ENCODE measurements around the gene HDAC3.

DNA sequence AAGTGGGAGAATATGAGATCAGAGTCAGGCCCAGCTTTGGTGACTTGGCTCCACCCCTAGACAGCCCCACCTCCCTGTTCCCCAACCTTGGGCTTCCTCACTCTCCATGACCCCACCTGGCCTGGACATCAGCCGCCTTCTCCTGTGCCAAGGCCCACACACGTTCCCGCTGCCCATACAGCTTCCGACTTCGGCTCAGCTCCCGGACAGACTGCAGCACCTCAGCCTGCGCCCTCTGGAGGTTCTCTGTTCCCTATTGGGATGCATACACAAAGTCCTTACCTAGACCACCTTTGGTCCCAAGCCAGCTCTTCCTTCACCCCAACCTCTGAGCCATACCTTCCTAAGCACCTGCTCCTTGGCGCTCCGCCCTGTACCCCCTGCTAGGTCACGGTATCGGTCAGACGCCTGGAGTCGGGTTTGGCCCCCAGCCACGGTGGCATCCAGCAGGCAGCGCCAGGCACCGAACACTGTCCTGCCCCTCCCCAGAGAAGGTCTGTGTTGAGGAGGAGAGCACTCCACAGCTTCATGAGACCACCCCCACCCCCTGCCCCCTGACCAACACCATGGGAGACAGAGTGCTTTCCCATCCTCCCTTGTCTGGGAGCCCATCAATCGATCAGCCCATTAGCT is 12.5 kb upstream of the HDAC3 start:
- TF ChIP-seq, protein P1, sequence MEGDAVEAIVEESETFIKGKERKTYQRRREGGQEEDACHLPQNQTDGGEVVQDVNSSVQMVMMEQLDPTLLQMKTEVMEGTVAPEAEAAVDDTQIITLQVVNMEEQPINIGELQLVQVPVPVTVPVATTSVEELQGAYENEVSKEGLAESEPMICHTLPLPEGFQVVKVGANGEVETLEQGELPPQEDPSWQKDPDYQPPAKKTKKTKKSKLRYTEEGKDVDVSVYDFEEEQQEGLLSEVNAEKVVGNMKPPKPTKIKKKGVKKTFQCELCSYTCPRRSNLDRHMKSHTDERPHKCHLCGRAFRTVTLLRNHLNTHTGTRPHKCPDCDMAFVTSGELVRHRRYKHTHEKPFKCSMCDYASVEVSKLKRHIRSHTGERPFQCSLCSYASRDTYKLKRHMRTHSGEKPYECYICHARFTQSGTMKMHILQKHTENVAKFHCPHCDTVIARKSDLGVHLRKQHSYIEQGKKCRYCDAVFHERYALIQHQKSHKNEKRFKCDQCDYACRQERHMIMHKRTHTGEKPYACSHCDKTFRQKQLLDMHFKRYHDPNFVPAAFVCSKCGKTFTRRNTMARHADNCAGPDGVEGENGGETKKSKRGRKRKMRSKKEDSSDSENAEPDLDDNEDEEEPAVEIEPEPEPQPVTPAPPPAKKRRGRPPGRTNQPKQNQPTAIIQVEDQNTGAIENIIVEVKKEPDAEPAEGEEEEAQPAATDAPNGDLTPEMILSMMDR (IDR thresholded peaks at IDR 0.05): no peak
- TF ChIP-seq EZH2 (IDR thresholded peaks at IDR 0.05; ENCODE audit: borderline replicate concordance, insufficient read depth, low read depth, low read length, poor library complexity, severe bottlenecking): no peak

Measured in B cell (primary cell).